CD4-positive, alpha-beta T cell (primary cell): Measurements from ENCODE around the gene NEURL2. TPM values are rescaled to one million over a fixed set of nuclear protein-coding genes. Genes with fewer than 3 reads are reported as not detected.

ENCODE experiments used
- ATAC-seq: fragments of 200-7000 bp; cut with Tn5 transposase; one replicate; pipeline ENCODE4 v1.10.0; 2022; ENCODE audit warnings: mild to moderate bottlenecking; ENCODE audit not compliant: poor library complexity
- CTCF ChIA-PET: fragments of 350-600 bp; sonication (Branson Sonifier 250); formaldehyde crosslinking; loops from one replicate; lab custom pipeline; 2021; ENCODE audit warnings: antibody characterized with exemption, inconsistent platforms; lab: Charles Lee
- POLR2A ChIA-PET: fragments of 350-600 bp; sonication (Branson Sonifier 250); formaldehyde crosslinking; loops from one replicate; lab custom pipeline; 2021; ENCODE audit warnings: antibody characterized with exemption, inconsistent platforms; lab: Charles Lee
- DNase-seq, 14 experiments: peaks; one replicate each; pipeline ENCODE4 v3.0.0-alpha.2; 2013 to 2020; ENCODE audit warnings: mixed read lengths in 2 of 14
- H3K27ac ChIP-seq, 2 donors: one replicate each; pipeline versions ENCODE4 v1.5.1 to v1.7.0; 2013; ENCODE audit warnings: low read length in 2 of 2, low read depth in 1 of 2, mild to moderate bottlenecking in 1 of 2
- H3K27me3 ChIP-seq, 2 experiments: 1 replicate in 1 of 2; 2 replicates in 1 of 2; pipeline versions ENCODE4 v1.6.1 to v1.7.0; 2013; ENCODE audit warnings: low read length in 2 of 2, control low read depth in 1 of 2, mild to moderate bottlenecking in 1 of 2, moderate library complexity in 1 of 2; ENCODE audit not compliant: insufficient read depth in 2 of 2, control insufficient read depth in 1 of 2
- H3K36me3 ChIP-seq: one replicate; pipeline ENCODE4 v1.6.1; 2013; ENCODE audit warnings: low read length, control low read depth; ENCODE audit not compliant: insufficient read depth
- H3K4me1 ChIP-seq: one replicate; pipeline ENCODE4 v1.6.1; 2013; ENCODE audit warnings: low read length, control low read depth; ENCODE audit not compliant: insufficient read depth
- H3K4me3 ChIP-seq: one replicate; pipeline ENCODE4 v1.5.1; 2013; ENCODE audit warnings: mild to moderate bottlenecking, low read length, moderate library complexity
- H3K9me3 ChIP-seq, 2 experiments: 1 replicate in 1 of 2; 2 replicates in 1 of 2; pipeline versions ENCODE4 v1.6.1 to v1.7.0; 2013; ENCODE audit warnings: low read length in 2 of 2, mild to moderate bottlenecking in 2 of 2, control low read depth in 1 of 2, moderate library complexity in 1 of 2; ENCODE audit not compliant: control insufficient read depth in 1 of 2, insufficient read depth in 1 of 2
- H3K27ac Mint-ChIP-seq: one replicate; pipeline ENCODE4 v1.8.0; 2020; ENCODE audit warnings: mixed read lengths
- H3K27me3 Mint-ChIP-seq: one replicate; pipeline ENCODE4 v1.8.0; 2021; ENCODE audit warnings: mixed read lengths
- H3K36me3 Mint-ChIP-seq: one replicate; pipeline ENCODE4 v1.8.0; 2021; ENCODE audit warnings: low read depth, mixed read lengths
- H3K4me1 Mint-ChIP-seq: one replicate; pipeline ENCODE4 v1.8.0; 2021; ENCODE audit warnings: low read depth, mixed read lengths
- H3K4me3 Mint-ChIP-seq: one replicate; pipeline ENCODE4 v1.8.0; 2020; ENCODE audit warnings: mild to moderate bottlenecking, mixed read lengths
- H3K9me3 Mint-ChIP-seq: one replicate; pipeline ENCODE4 v1.8.0; 2020; ENCODE audit warnings: mixed read lengths
- intact Hi-C, 2 experiments: fragments of 100-400 bp; cut with DNase I in 1 of 2; cut with micrococcal nuclease in 1 of 2; formaldehyde crosslinking; loops; one replicate each; pipeline versions ENCODE4 v1.15.1 to v1.9.0; 2023 to 2025; cut with DNase I, micrococcal nuclease
- total RNA-seq, 174 experiments: library from RNA in 2 of 174; stranded (reverse) in 2 of 174; gene quantifications; one replicate each; pipeline ENCODE4 v1.2.3 and lab custom pipeline; 2021 to 2026
- TF ChIP-seq, protein P1 (sequence below): fragments of 200-600 bp; IDR thresholded peaks from one replicate; pipeline ENCODE4 v1.8.0; 2022; ENCODE audit warnings: antibody characterized with exemption, mild to moderate bottlenecking

The NEURL2 gene
- total RNA-seq, 2 experiments from 2014 or later: 1.5 to 2.5 TPM

GRCh38 chr20:45873409-45874103, 17.5 kb downstream of the NEURL2 start:
- H3K4me1 Mint-ChIP-seq: no peaks in the 10 kb centered on the region
- Histone ChIP-seq H3K27me3 (no peaks in the 10 kb centered on the region), H3K9me3 (no peaks in the 10 kb centered on the region), H3K4me1 (no peaks in the 10 kb centered on the region), H3K4me3 (no peak overlapping the region), H3K36me3 (peaks cover 15% of the 10 kb centered on the region), H3K27ac (no peak overlapping the region)
- POLR2A ChIA-PET: no interaction called here
- no peaks in the 10 kb centered on the region for H3K9me3 Mint-ChIP-seq
- CTCF ChIA-PET: no interaction called here
- intact Hi-C loops: no loop called here
- DNase-seq (no peak), ATAC-seq (no peak)
- no peak overlapping the region for H3K4me3 Mint-ChIP-seq
- H3K27me3 Mint-ChIP-seq: no peaks in the 10 kb centered on the region
- H3K27ac Mint-ChIP-seq: no peak overlapping the region
- TF ChIP-seq, protein P1, sequence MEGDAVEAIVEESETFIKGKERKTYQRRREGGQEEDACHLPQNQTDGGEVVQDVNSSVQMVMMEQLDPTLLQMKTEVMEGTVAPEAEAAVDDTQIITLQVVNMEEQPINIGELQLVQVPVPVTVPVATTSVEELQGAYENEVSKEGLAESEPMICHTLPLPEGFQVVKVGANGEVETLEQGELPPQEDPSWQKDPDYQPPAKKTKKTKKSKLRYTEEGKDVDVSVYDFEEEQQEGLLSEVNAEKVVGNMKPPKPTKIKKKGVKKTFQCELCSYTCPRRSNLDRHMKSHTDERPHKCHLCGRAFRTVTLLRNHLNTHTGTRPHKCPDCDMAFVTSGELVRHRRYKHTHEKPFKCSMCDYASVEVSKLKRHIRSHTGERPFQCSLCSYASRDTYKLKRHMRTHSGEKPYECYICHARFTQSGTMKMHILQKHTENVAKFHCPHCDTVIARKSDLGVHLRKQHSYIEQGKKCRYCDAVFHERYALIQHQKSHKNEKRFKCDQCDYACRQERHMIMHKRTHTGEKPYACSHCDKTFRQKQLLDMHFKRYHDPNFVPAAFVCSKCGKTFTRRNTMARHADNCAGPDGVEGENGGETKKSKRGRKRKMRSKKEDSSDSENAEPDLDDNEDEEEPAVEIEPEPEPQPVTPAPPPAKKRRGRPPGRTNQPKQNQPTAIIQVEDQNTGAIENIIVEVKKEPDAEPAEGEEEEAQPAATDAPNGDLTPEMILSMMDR: no peak
- peaks cover 7% of the 10 kb centered on the region for H3K36me3 Mint-ChIP-seq

- H3K27me3 Mint-ChIP-seq: no peaks in the 10 kb centered on the region
Observed at GRCh38 chr20:45872626-45873025, 18.4 kb downstream of the NEURL2 start.

GRCh38 chr20:45867819-45868176, 23.2 kb downstream of the NEURL2 start:
- ATAC-seq (no peak), DNase-seq (no peak)
- no peaks in the 10 kb centered on the region for H3K9me3 Mint-ChIP-seq
- H3K27me3 ChIP-seq: no peaks in the 10 kb centered on the region
- intact Hi-C loops: no loop called here
- TF ChIP-seq, protein P1: no peak
- no peak overlapping the region for H3K27ac Mint-ChIP-seq
- no peak overlapping the region for H3K4me3 ChIP-seq
- H3K4me1 ChIP-seq: no peaks in the 10 kb centered on the region
- no peaks in the 10 kb centered on the region for H3K9me3 ChIP-seq
- H3K27me3 Mint-ChIP-seq: no peaks in the 10 kb centered on the region
- no peak overlapping the region for H3K27ac ChIP-seq
- CTCF ChIA-PET: no interaction called here
- no peaks in the 10 kb centered on the region for H3K4me1 Mint-ChIP-seq
- POLR2A ChIA-PET: no interaction called here
- no peaks in the 10 kb centered on the region for H3K36me3 ChIP-seq
- H3K36me3 Mint-ChIP-seq: no peaks in the 10 kb centered on the region
- H3K4me3 Mint-ChIP-seq: no peak overlapping the region

More at GRCh38 chr20:45872626-45873025, 18.4 kb downstream of the NEURL2 start:
- CTCF ChIA-PET: no interaction called here
- H3K4me3 ChIP-seq: no peak overlapping the region
- no peaks in the 10 kb centered on the region for H3K9me3 Mint-ChIP-seq
- H3K4me1 ChIP-seq: no peaks in the 10 kb centered on the region
- TF ChIP-seq, protein P1: no peak
- intact Hi-C loops: no loop called here
- no peaks in the 10 kb centered on the region for H3K4me1 Mint-ChIP-seq
- no peaks in the 10 kb centered on the region for H3K27me3 ChIP-seq
- no peak for ATAC-seq
- H3K27ac Mint-ChIP-seq: no peak overlapping the region
- no peak for DNase-seq
- peaks cover 6% of the 10 kb centered on the region for H3K36me3 ChIP-seq
- H3K4me3 Mint-ChIP-seq: no peak overlapping the region
- no peak overlapping the region for H3K27ac ChIP-seq
- H3K9me3 ChIP-seq: no peaks in the 10 kb centered on the region
- POLR2A ChIA-PET: no interaction called here
- H3K36me3 Mint-ChIP-seq: peaks cover 7% of the 10 kb centered on the region
